CD4-positive, alpha-beta T cell (primary cell): ENCODE measurements around the gene BPIFA3. TPM values are rescaled to one million over a fixed set of nuclear protein-coding genes. Genes with fewer than 3 reads are reported as not detected.

Experiments used
- ATAC-seq: fragments of 200-7000 bp; cut with Tn5 transposase; one replicate; pipeline ENCODE4 v1.10.0; 2022; ENCODE audit warnings: mild to moderate bottlenecking; ENCODE audit not compliant: poor library complexity
- CTCF ChIA-PET: fragments of 350-600 bp; sonication (Branson Sonifier 250); formaldehyde crosslinking; loops from one replicate; lab custom pipeline; 2021; ENCODE audit warnings: antibody characterized with exemption, inconsistent platforms; lab: Charles Lee
- POLR2A ChIA-PET: fragments of 350-600 bp; sonication (Branson Sonifier 250); formaldehyde crosslinking; loops from one replicate; lab custom pipeline; 2021; ENCODE audit warnings: antibody characterized with exemption, inconsistent platforms; lab: Charles Lee
- DNase-seq, 14 experiments: peaks; one replicate each; pipeline ENCODE4 v3.0.0-alpha.2; 2013 to 2020; ENCODE audit warnings: mixed read lengths in 2 of 14
- H3K27ac ChIP-seq, 2 donors: one replicate each; pipeline versions ENCODE4 v1.5.1 to v1.7.0; 2013; ENCODE audit warnings: low read length in 2 of 2, low read depth in 1 of 2, mild to moderate bottlenecking in 1 of 2
- H3K27me3 ChIP-seq, 2 experiments: 1 replicate in 1 of 2; 2 replicates in 1 of 2; pipeline versions ENCODE4 v1.6.1 to v1.7.0; 2013; ENCODE audit warnings: low read length in 2 of 2, control low read depth in 1 of 2, mild to moderate bottlenecking in 1 of 2, moderate library complexity in 1 of 2; ENCODE audit not compliant: insufficient read depth in 2 of 2, control insufficient read depth in 1 of 2
- H3K36me3 ChIP-seq: one replicate; pipeline ENCODE4 v1.6.1; 2013; ENCODE audit warnings: low read length, control low read depth; ENCODE audit not compliant: insufficient read depth
- H3K4me1 ChIP-seq: one replicate; pipeline ENCODE4 v1.6.1; 2013; ENCODE audit warnings: low read length, control low read depth; ENCODE audit not compliant: insufficient read depth
- H3K4me3 ChIP-seq: one replicate; pipeline ENCODE4 v1.5.1; 2013; ENCODE audit warnings: mild to moderate bottlenecking, low read length, moderate library complexity
- H3K9me3 ChIP-seq, 2 experiments: 1 replicate in 1 of 2; 2 replicates in 1 of 2; pipeline versions ENCODE4 v1.6.1 to v1.7.0; 2013; ENCODE audit warnings: low read length in 2 of 2, mild to moderate bottlenecking in 2 of 2, control low read depth in 1 of 2, moderate library complexity in 1 of 2; ENCODE audit not compliant: control insufficient read depth in 1 of 2, insufficient read depth in 1 of 2
- H3K27ac Mint-ChIP-seq: one replicate; pipeline ENCODE4 v1.8.0; 2020; ENCODE audit warnings: mixed read lengths
- H3K27me3 Mint-ChIP-seq: one replicate; pipeline ENCODE4 v1.8.0; 2021; ENCODE audit warnings: mixed read lengths
- H3K36me3 Mint-ChIP-seq: one replicate; pipeline ENCODE4 v1.8.0; 2021; ENCODE audit warnings: low read depth, mixed read lengths
- H3K4me1 Mint-ChIP-seq: one replicate; pipeline ENCODE4 v1.8.0; 2021; ENCODE audit warnings: low read depth, mixed read lengths
- H3K4me3 Mint-ChIP-seq: one replicate; pipeline ENCODE4 v1.8.0; 2020; ENCODE audit warnings: mild to moderate bottlenecking, mixed read lengths
- H3K9me3 Mint-ChIP-seq: one replicate; pipeline ENCODE4 v1.8.0; 2020; ENCODE audit warnings: mixed read lengths
- intact Hi-C, 2 experiments: fragments of 100-400 bp; cut with DNase I in 1 of 2; cut with micrococcal nuclease in 1 of 2; formaldehyde crosslinking; loops; one replicate each; pipeline versions ENCODE4 v1.15.1 to v1.9.0; 2023 to 2025; cut with DNase I, micrococcal nuclease
- total RNA-seq, 174 experiments: library from RNA in 2 of 174; stranded (reverse) in 2 of 174; gene quantifications; one replicate each; pipeline ENCODE4 v1.2.3 and lab custom pipeline; 2021 to 2026
- TF ChIP-seq, protein P1 (sequence below): fragments of 200-600 bp; IDR thresholded peaks from one replicate; pipeline ENCODE4 v1.8.0; 2022; ENCODE audit warnings: antibody characterized with exemption, mild to moderate bottlenecking

Gene BPIFA3
- total RNA-seq, 2 experiments from 2014 or later = not detected

- no peaks in the 10 kb centered on the region for H3K4me1 ChIP-seq
- no peaks in the 10 kb centered on the region for H3K36me3 ChIP-seq
- H3K36me3 Mint-ChIP-seq = no peaks in the 10 kb centered on the region
- H3K27ac ChIP-seq = no peak overlapping the region
- H3K9me3 ChIP-seq = peaks cover 7 to 19% of the 10 kb centered on the region in 2 experiments
- H3K4me1 Mint-ChIP-seq = no peaks in the 10 kb centered on the region
- TF ChIP-seq, protein P1, sequence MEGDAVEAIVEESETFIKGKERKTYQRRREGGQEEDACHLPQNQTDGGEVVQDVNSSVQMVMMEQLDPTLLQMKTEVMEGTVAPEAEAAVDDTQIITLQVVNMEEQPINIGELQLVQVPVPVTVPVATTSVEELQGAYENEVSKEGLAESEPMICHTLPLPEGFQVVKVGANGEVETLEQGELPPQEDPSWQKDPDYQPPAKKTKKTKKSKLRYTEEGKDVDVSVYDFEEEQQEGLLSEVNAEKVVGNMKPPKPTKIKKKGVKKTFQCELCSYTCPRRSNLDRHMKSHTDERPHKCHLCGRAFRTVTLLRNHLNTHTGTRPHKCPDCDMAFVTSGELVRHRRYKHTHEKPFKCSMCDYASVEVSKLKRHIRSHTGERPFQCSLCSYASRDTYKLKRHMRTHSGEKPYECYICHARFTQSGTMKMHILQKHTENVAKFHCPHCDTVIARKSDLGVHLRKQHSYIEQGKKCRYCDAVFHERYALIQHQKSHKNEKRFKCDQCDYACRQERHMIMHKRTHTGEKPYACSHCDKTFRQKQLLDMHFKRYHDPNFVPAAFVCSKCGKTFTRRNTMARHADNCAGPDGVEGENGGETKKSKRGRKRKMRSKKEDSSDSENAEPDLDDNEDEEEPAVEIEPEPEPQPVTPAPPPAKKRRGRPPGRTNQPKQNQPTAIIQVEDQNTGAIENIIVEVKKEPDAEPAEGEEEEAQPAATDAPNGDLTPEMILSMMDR = no peak
- ChIA-PET CTCF (no interaction called here), POLR2A (no interaction called here)
- no peak overlapping the region for H3K27ac Mint-ChIP-seq
- no peaks in the 10 kb centered on the region for H3K27me3 Mint-ChIP-seq
- no peak overlapping the region for H3K4me3 ChIP-seq
- H3K9me3 Mint-ChIP-seq = peaks cover 2% of the 10 kb centered on the region
- H3K4me3 Mint-ChIP-seq = no peak overlapping the region
- H3K27me3 ChIP-seq = peaks cover 0 to 3% of the 10 kb centered on the region in 2 experiments
- DNase-seq (no peak), ATAC-seq (no peak)
- intact Hi-C loops = no loop called here
Observed at GRCh38 chr20:33172781-33173180, 44.4 kb upstream of the BPIFA3 start.

- Mint-ChIP-seq H3K27me3 (no peaks in the 10 kb centered on the region), H3K27ac (no peak overlapping the region), H3K36me3 (no peaks in the 10 kb centered on the region), H3K9me3 (no peaks in the 10 kb centered on the region), H3K4me3 (no peak overlapping the region), H3K4me1 (no peaks in the 10 kb centered on the region)
- TF ChIP-seq, protein P1 = no peak
- ChIA-PET POLR2A (interaction anchor here (0.6 kb wide), 1 partner anchor 726 kb away, joined by 4 read pairs; no protein-coding TSS in a partner anchor), CTCF (no interaction called here)
- Histone ChIP-seq H3K27me3 (no peaks in the 10 kb centered on the region), H3K27ac (no peak overlapping the region), H3K4me3 (no peak overlapping the region), H3K9me3 (peaks cover 4% of the 10 kb centered on the region in 2 experiments), H3K4me1 (no peaks in the 10 kb centered on the region), H3K36me3 (no peaks in the 10 kb centered on the region)
- ATAC-seq (no peak), DNase-seq (no peak)
- intact Hi-C loops = no loop called here
Observed at GRCh38 chr20:33175123-33175522, 42.0 kb upstream of the BPIFA3 start.

- CTCF ChIA-PET = no interaction called here
- Mint-ChIP-seq H3K27me3 (no peaks in the 10 kb centered on the region), H3K9me3 (no peaks in the 10 kb centered on the region), H3K4me1 (no peaks in the 10 kb centered on the region), H3K27ac (no peak overlapping the region), H3K4me3 (no peak overlapping the region), H3K36me3 (no peaks in the 10 kb centered on the region)
- ATAC-seq = no peak
- Histone ChIP-seq H3K4me3 (no peak overlapping the region), H3K36me3 (no peaks in the 10 kb centered on the region), H3K27ac (no peak overlapping the region), H3K4me1 (no peaks in the 10 kb centered on the region), H3K27me3 (no peaks in the 10 kb centered on the region), H3K9me3 (no peaks in the 10 kb centered on the region)
- no peak for DNase-seq
- TF ChIP-seq, protein P1 = no peak
- intact Hi-C loops = no loop called here
- POLR2A ChIA-PET = no interaction called here
Observed at GRCh38 chr20:33176101-33176500, 41.1 kb upstream of the BPIFA3 start.
